Keratinocyte (primary cell): Measurements from ENCODE around the gene ARMCX2. TPM values are rescaled to one million over a fixed set of nuclear protein-coding genes. Genes with fewer than 3 reads are reported as not detected.

Source experiments
- DNase-seq: peaks from one replicate; pipeline ENCODE4 v3.0.0-alpha.2; 2011; ENCODE audit warnings: low read depth, missing footprints, low spot score
- FAIRE-seq: peaks from 2 replicates; lab custom pipeline; 2011; peaks lifted over from hg19 to GRCh38; lab: Jason Lieb, UNC
- H2AFZ ChIP-seq: 2 replicates; pipeline ENCODE4 v1.6.0; 2012; ENCODE audit warnings: low read length, control low read depth, inconsistent platforms; ENCODE audit not compliant: control insufficient read depth
- H3K27ac ChIP-seq: 2 replicates; pipeline ENCODE4 v1.5.1; 2011; ENCODE audit warnings: low read length; ENCODE audit not compliant: control insufficient read depth, insufficient read depth
- H3K27me3 ChIP-seq: 3 replicates; pipeline ENCODE4 v1.6.0; 2011; ENCODE audit warnings: low read length; ENCODE audit not compliant: control insufficient read depth, insufficient read depth; ENCODE audit errors: extremely low read depth
- H3K36me3 ChIP-seq, 2 experiments: 2 replicates in 1 of 2; 3 replicates in 1 of 2; pipeline ENCODE4 v1.5.1; 2011; ENCODE audit warnings: low read length in 2 of 2, mild to moderate bottlenecking in 1 of 2; ENCODE audit not compliant: control insufficient read depth in 2 of 2, insufficient read depth in 2 of 2; ENCODE audit errors: extremely low read depth in 1 of 2
- H3K4me1 ChIP-seq: 3 replicates; pipeline ENCODE4 v1.5.1; 2011; ENCODE audit warnings: low read length; ENCODE audit not compliant: control insufficient read depth, insufficient read depth; ENCODE audit errors: extremely low read depth
- H3K4me2 ChIP-seq: 3 replicates; pipeline ENCODE4 v1.6.0; 2011; ENCODE audit warnings: low read depth, low read length; ENCODE audit not compliant: control insufficient read depth, insufficient read depth; ENCODE audit errors: extremely low read depth
- H3K4me3 ChIP-seq, 3 experiments: fragments of 200-600 bp in 1 of 3; sonication (generic) in 1 of 3; 2 replicates in 2 of 3; 3 replicates in 1 of 3; pipeline ENCODE4 v1.5.1; 2011 to 2016; ENCODE audit warnings: low read length in 3 of 3, mild to moderate bottlenecking in 3 of 3, control low read depth in 2 of 3, inconsistent platforms in 1 of 3, low read depth in 1 of 3, mixed read lengths in 1 of 3, mixed run types in 1 of 3, moderate library complexity in 1 of 3; ENCODE audit not compliant: control insufficient read depth in 2 of 3, insufficient read depth in 2 of 3; ENCODE audit errors: extremely low read depth in 1 of 3
- H3K79me2 ChIP-seq: 2 replicates; pipeline ENCODE4 v1.6.0; 2012; ENCODE audit warnings: low read length; ENCODE audit not compliant: control insufficient read depth, insufficient read depth
- H3K9ac ChIP-seq: 3 replicates; pipeline ENCODE4 v1.6.0; 2011; ENCODE audit warnings: low read length; ENCODE audit not compliant: control insufficient read depth, insufficient read depth; ENCODE audit errors: extremely low read depth
- H3K9me1 ChIP-seq: 3 replicates; pipeline ENCODE4 v1.6.0; 2011; ENCODE audit warnings: low read length; ENCODE audit not compliant: control insufficient read depth, insufficient read depth; ENCODE audit errors: extremely low read depth
- H3K9me3 ChIP-seq: 2 replicates; pipeline ENCODE4 v1.5.1; 2012; ENCODE audit warnings: low read depth, low read length; ENCODE audit not compliant: control insufficient read depth
- H4K20me1 ChIP-seq: 3 replicates; pipeline ENCODE4 v1.6.0; 2011; ENCODE audit warnings: low read length; ENCODE audit not compliant: control insufficient read depth, insufficient read depth; ENCODE audit errors: extremely low read depth
- CTCF ChIP-seq, 3 experiments: IDR thresholded peaks in 1 of 3; conservative IDR thresholded peaks in 1 of 3; optimal IDR thresholded peaks in 1 of 3; 2 replicates in 2 of 3; 3 replicates in 1 of 3; pipeline versions ENCODE3 to v1.5.1; 2011; ENCODE audit warnings: low read length in 3 of 3, mild to moderate bottlenecking in 3 of 3, moderate library complexity in 2 of 3, control low read depth in 1 of 3, inconsistent platforms in 1 of 3; ENCODE audit not compliant: insufficient read depth in 2 of 3; ENCODE audit errors: extremely low read depth in 1 of 3
- EZH2 ChIP-seq: IDR thresholded peaks from one replicate; pipeline ENCODE4 v1.6.1; 2012; ENCODE audit warnings: inconsistent platforms, mild to moderate bottlenecking, low read length, moderate library complexity
- dilution Hi-C: fragments of 300-500 bp; cut with MboI; formaldehyde crosslinking; loops from one replicate; pipeline ENCODE4 v1.7.0; 2020; ENCODE audit warnings: low sequenced_read_pairs; ENCODE audit not compliant: extremely low pct_ligation_motif_present
- polyA plus RNA-seq, 5 experiments: library from polyadenylated mRNA; depleted of rRNA in 3 of 5; stranded (reverse) in 3 of 5; stranded (forward) in 1 of 5; unstranded in 1 of 5; fragments of >200 nt; gene quantifications; 1 replicate in 1 of 5; 2 replicates in 3 of 5; 3 replicates in 1 of 5; pipeline versions ENCODE4 v1.2.1 to v1.2.3, GENCODE V29; 2011 to 2012; ENCODE audit warnings: missing spikeins in 2 of 5, low read depth in 1 of 5, low replicate concordance in 1 of 5

The ARMCX2 gene
- polyA plus RNA-seq, 1 donor (not counting 4 experiments of a cell fraction or from before 2014, with no cell fraction given) = 20.0 TPM

- Histone ChIP-seq H2AFZ (no peak overlapping the region), H3K36me3 (no peaks in the 10 kb centered on the region), H3K27ac (no peak overlapping the region), H4K20me1 (no peaks in the 10 kb centered on the region), H3K9ac (no peak overlapping the region), H3K9me3 (no peaks in the 10 kb centered on the region), H3K4me3 (no peak overlapping the region), H3K4me2 (no peak overlapping the region), H3K4me1 (no peaks in the 10 kb centered on the region), H3K79me2 (no peaks in the 10 kb centered on the region), H3K9me1 (no peaks in the 10 kb centered on the region), H3K27me3 (peaks cover 6% of the 10 kb centered on the region)
- TF ChIP-seq CTCF (optimal IDR thresholded peaks at IDR 0.05 in 1 of 3, IDR thresholded peaks at IDR 0.05 in 1 of 3, conservative IDR thresholded peaks at IDR 0.05 in 1 of 3; ENCODE audit: extremely low read depth in 1 of 3, insufficient read depth in 2 of 3, low read length in 3 of 3) (no peak), EZH2 (no peak)
- no peak for DNase-seq
- FAIRE-seq = no peak
- dilution Hi-C loops = no loop called here
Measured at GRCh38 chrX:101657495-101657894, 2.2 kb downstream of the ARMCX2 start.

- Histone ChIP-seq H3K9me3 (no peaks in the 10 kb centered on the region), H3K4me3 (no peak overlapping the region), H3K36me3 (no peaks in the 10 kb centered on the region), H3K79me2 (no peaks in the 10 kb centered on the region), H3K27ac (no peak overlapping the region), H3K27me3 (peaks cover 6% of the 10 kb centered on the region), H3K4me2 (no peak overlapping the region), H3K9me1 (no peaks in the 10 kb centered on the region), H2AFZ (no peak overlapping the region), H3K9ac (no peak overlapping the region), H3K4me1 (no peaks in the 10 kb centered on the region), H4K20me1 (no peaks in the 10 kb centered on the region)
- DNase-seq (no peak), FAIRE-seq (no peak)
- no peak for TF ChIP-seq EZH2
- no peak for TF ChIP-seq CTCF (optimal IDR thresholded peaks at IDR 0.05 in 1 of 3, IDR thresholded peaks at IDR 0.05 in 1 of 3, conservative IDR thresholded peaks at IDR 0.05 in 1 of 3; ENCODE audit: extremely low read depth in 1 of 3, insufficient read depth in 2 of 3, low read length in 3 of 3)
- dilution Hi-C loops = no loop called here
Measured at GRCh38 chrX:101656817-101657216, 2.8 kb downstream of the ARMCX2 start.
